ENCODE results near the gene VWC2. TPM values are rescaled to one million over a fixed set of nuclear protein-coding genes. Genes with fewer than 3 reads are reported as not detected.

Gene VWC2
- total RNA-seq, 1 donor from 2014 or later, result not detected

DNA sequence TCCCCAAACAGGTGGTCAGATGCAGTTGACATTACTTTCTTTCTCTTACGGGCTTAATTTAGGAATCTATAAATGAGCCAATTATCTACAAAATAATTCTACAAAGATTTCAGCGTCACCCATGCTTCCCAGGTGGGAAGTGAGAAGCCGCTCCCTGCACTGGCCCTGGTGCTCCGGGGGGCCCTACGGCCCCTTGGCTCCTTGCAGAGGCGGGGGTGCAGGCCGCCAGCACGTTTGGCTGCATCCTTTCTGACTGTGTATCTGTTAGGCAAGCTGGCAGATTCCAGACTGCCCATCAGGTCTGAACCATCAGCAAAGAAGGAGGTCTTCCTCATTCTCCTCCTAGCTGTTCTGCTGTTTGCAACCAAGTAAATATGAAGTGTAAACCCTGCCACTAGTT lies 16.3 kb downstream of the VWC2 start:
- H3K9ac ChIP-seq, result no peak overlapping the region
- no peaks in the 10 kb centered on the region for H4K20me1 ChIP-seq (ENCODE audit: low read depth)
- peak; percentile 13 for DNase-seq (ENCODE audit: low spot score)
- no peaks in the 10 kb centered on the region for H3K27me3 ChIP-seq
- Mint-ChIP-seq H3K4me3 (no peak overlapping the region), H3K27ac (no peak overlapping the region), H3K27me3 (ENCODE audit: insufficient read depth, low read depth) (no peaks in the 10 kb centered on the region), H3K4me1 (peaks cover 15% of the 10 kb centered on the region), H3K36me3 (no peaks in the 10 kb centered on the region), H3K9me3 (peaks cover 5% of the 10 kb centered on the region)
- no peaks in the 10 kb centered on the region for H3K79me2 ChIP-seq (ENCODE audit: low read depth)
- H3K36me3 ChIP-seq, result no peaks in the 10 kb centered on the region
- no peaks in the 10 kb centered on the region for H3K9me3 ChIP-seq (ENCODE audit: low read depth)
- peaks cover 14% of the 10 kb centered on the region for H3K4me1 ChIP-seq
- TF ChIP-seq, protein P1, sequence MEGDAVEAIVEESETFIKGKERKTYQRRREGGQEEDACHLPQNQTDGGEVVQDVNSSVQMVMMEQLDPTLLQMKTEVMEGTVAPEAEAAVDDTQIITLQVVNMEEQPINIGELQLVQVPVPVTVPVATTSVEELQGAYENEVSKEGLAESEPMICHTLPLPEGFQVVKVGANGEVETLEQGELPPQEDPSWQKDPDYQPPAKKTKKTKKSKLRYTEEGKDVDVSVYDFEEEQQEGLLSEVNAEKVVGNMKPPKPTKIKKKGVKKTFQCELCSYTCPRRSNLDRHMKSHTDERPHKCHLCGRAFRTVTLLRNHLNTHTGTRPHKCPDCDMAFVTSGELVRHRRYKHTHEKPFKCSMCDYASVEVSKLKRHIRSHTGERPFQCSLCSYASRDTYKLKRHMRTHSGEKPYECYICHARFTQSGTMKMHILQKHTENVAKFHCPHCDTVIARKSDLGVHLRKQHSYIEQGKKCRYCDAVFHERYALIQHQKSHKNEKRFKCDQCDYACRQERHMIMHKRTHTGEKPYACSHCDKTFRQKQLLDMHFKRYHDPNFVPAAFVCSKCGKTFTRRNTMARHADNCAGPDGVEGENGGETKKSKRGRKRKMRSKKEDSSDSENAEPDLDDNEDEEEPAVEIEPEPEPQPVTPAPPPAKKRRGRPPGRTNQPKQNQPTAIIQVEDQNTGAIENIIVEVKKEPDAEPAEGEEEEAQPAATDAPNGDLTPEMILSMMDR (IDR thresholded peaks at IDR 0.05), result no peak
- TF ChIP-seq EZH2 (IDR thresholded peaks at IDR 0.05) (no peak), EZH2phosphoT487 (IDR thresholded peaks at IDR 0.05) (no peak)
- H3F3A ChIP-seq (ENCODE audit: low read depth), result peaks cover 15% of the 10 kb centered on the region
- H3K4me2 ChIP-seq, result peak overlapping the region; percentile 55
- no peak overlapping the region for H2AFZ ChIP-seq (replicated peaks)
- peak overlapping the region; percentile 25 for H3K27ac ChIP-seq
- no peak overlapping the region for H3K4me3 ChIP-seq

DNA sequence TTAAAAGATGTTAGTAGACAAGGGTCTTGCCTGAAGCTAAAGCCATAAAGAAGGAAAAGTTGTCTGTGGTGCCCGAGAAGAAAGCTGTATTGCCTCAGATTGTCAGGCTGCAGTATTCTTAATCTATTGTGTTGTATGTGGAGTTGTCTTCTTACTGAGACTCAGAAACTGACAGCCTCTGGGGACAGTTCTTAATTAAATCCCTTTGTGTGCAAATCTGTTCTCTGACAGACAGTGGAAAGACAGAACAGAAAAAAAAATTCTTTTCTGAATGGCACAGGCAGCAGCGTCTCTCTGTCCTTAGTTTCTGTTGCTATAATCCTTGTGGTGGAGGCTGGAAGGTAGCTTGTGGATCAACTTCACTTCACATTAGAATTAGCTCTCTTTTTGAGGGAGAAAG lies 16.8 kb downstream of the VWC2 start:
- no peaks in the 10 kb centered on the region for H3K27me3 Mint-ChIP-seq (ENCODE audit: insufficient read depth, low read depth)
- Histone ChIP-seq H3K4me2 (peak overlapping the region; percentile 55), H3K27ac (peak overlapping the region; percentile 25), H3K9me3 (ENCODE audit: low read depth) (no peaks in the 10 kb centered on the region), H3K4me3 (no peak overlapping the region), H2AFZ (replicated peaks) (no peak overlapping the region), H3K27me3 (no peaks in the 10 kb centered on the region), H3K9ac (no peak overlapping the region), H3K4me1 (peaks cover 14% of the 10 kb centered on the region), H4K20me1 (ENCODE audit: low read depth) (no peaks in the 10 kb centered on the region), H3K36me3 (no peaks in the 10 kb centered on the region), H3F3A (ENCODE audit: low read depth) (peaks cover 15% of the 10 kb centered on the region), H3K79me2 (ENCODE audit: low read depth) (no peaks in the 10 kb centered on the region)
- H3K4me1 Mint-ChIP-seq, result peaks cover 15% of the 10 kb centered on the region
- no peaks in the 10 kb centered on the region for H3K36me3 Mint-ChIP-seq
- TF ChIP-seq EZH2phosphoT487 (IDR thresholded peaks at IDR 0.05) (no peak), EZH2 (IDR thresholded peaks at IDR 0.05) (no peak)
- TF ChIP-seq, protein P1 (IDR thresholded peaks at IDR 0.05), result no peak
- no peak overlapping the region for H3K27ac Mint-ChIP-seq
- peak; percentile 42 for DNase-seq (ENCODE audit: low spot score)
- H3K9me3 Mint-ChIP-seq, result peaks cover 5% of the 10 kb centered on the region
- no peak overlapping the region for H3K4me3 Mint-ChIP-seq

DNA sequence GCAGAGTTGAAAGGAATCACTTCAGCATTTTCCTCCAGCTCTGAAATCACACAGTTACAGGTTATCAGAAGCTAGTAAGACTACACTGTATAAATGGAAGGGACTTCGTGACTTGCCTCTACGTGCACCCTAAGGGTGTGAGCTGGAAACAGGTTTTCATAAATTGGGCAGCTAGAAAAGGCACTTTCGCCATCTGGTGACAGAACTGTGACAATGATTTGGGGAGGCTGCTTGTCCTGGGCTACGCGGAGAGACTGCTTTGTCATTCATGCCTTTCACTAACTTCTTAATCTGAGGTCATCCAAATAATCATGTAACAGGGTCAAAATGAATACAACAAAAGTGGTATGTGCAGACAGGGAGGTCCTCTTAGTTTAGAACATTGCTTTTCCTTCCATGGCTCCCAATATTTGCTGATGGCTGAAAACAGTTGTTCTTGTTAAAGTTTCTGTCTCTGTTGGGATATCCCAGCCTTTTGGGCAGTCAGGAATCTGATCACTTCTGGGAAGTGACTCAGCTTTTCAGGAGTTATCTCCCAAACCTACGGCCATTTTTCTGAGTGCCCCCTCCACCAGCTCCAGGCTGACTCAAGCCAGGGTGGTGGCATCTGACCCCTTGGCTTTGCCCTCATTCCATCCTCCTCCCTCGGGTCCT lies 17.8 kb downstream of the VWC2 start:
- DNase-seq (ENCODE audit: low spot score), result peak; percentile 76
- Histone ChIP-seq H3K4me1 (peaks cover 14% of the 10 kb centered on the region), H3K27me3 (no peaks in the 10 kb centered on the region), H2AFZ (replicated peaks) (no peak overlapping the region), H3K4me3 (no peak overlapping the region), H3K27ac (no peak overlapping the region), H4K20me1 (ENCODE audit: low read depth) (no peaks in the 10 kb centered on the region), H3K36me3 (no peaks in the 10 kb centered on the region), H3K79me2 (ENCODE audit: low read depth) (no peaks in the 10 kb centered on the region), H3F3A (ENCODE audit: low read depth) (peaks cover 15% of the 10 kb centered on the region), H3K9me3 (ENCODE audit: low read depth) (no peaks in the 10 kb centered on the region), H3K4me2 (no peak overlapping the region), H3K9ac (no peak overlapping the region)
- H3K9me3 Mint-ChIP-seq, result peaks cover 5% of the 10 kb centered on the region
- no peak for TF ChIP-seq EZH2phosphoT487 (IDR thresholded peaks at IDR 0.05)
- TF ChIP-seq, protein P1 (IDR thresholded peaks at IDR 0.05), result peak; percentile 73
- no peak for TF ChIP-seq EZH2 (IDR thresholded peaks at IDR 0.05)
- H3K27ac Mint-ChIP-seq, result peak overlapping the region; percentile 43
- H3K36me3 Mint-ChIP-seq, result no peaks in the 10 kb centered on the region
- H3K27me3 Mint-ChIP-seq (ENCODE audit: insufficient read depth, low read depth), result no peaks in the 10 kb centered on the region
- H3K4me3 Mint-ChIP-seq, result no peak overlapping the region
- peaks cover 15% of the 10 kb centered on the region for H3K4me1 Mint-ChIP-seq

All from neural progenitor cell (in vitro differentiated cells).